CD4-positive, alpha-beta T cell treated with Interleukin-4 for 1 hour (primary cell): ENCODE data around the gene CYLD.

ENCODE experiments used
- DNase-seq, 2 donors: peaks; one replicate each; pipeline ENCODE4 v3.0.0-alpha.2; 2020 to 2022

CYLD gene

DNA sequence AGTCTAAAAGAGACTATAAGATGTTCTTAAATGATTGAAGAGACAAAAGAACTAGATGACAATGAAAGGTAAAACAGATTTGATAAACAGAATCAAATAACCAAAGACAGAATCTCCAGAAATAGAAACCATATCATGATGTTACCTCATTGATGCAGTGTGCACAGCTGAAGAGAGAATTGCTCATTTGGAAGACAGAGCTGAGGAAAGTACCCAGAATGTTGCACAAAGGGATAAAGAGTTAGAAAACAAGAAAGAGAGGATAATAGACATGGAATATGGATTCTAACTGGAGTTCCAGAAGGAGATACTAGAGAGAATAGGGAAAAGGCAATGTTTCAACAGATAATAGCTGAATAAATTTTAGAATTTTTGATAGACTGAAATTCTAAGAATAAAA, 47.9 kb downstream of the CYLD start:
- DNase-seq = no peak

DNA sequence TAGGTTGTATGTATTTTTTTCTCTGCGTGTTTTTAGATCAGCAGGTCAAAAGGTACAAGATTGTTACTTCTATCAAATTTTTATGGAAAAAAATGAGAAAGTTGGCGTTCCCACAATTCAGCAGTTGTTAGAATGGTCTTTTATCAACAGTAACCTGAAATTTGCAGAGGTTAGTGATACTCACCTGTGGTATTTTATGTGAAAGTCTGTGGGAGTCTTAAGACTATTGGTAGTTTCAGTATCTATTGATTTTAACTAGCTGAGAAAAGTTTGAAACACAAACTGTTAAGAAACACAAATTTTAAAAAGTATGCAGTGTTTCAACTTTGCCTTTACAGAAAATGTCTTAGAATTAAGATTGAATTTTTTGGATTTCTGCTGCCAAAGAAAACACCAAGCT, 49.6 kb downstream of the CYLD start:
- DNase-seq = no peak

DNA sequence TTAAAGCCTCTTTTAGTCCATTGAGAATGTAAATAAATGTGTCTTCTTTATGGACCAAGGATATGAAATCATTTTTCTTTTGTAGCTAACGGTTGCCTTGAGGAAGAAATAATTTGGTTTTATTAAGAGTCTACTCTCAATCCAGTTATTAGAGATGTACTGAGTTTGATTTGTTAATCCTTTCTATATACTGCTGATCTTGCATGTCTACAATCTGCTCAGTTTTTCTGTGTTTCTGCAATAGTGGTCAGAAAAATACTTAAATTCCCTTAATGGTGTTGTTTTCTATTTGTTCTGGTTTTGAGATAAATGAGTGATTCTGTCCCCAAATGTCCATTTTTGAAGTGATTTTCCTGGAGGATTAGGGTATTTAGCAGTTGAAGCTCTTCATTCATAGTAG, 54.9 kb downstream of the CYLD start:
- no peak for DNase-seq

DNA sequence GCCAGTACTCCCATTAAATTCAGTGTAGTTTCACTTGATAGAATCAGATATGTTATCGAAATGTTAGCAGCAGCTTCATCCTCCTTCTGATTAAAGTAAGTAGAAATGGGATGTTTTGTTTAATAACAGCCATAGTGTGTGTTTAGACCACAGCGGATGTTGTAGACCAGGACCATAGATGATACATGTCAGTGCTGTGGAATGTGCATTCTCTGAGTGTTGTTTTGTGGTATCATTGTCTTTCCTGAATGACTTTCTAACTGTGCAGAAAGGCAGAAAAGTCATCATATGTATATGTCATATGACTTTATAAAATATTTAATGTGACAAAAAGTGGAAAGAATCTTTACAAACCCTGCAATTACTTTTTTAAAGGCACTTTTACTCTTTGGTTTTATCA, 55.6 kb downstream of the CYLD start:
- no peak for DNase-seq

DNA sequence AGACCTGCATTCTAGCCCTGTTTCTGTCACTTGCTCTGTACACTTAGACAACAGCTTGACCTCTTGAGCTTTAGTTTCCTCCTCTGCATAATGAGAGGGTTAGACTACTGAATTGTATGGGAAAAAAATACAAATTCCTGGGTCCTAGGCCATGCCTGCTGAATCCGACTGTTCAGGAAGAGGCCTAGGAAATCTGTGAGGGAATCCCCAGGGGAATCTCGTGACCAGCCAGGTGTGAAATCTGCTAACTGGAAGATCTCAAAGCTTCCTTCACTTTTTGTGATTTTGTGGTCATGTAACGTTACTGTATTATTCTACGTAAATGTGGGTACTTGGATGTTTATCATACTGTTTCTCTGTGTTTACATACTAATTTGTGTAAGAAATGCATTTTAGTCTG, 58.2 kb downstream of the CYLD start:
- DNase-seq = no peak

DNA sequence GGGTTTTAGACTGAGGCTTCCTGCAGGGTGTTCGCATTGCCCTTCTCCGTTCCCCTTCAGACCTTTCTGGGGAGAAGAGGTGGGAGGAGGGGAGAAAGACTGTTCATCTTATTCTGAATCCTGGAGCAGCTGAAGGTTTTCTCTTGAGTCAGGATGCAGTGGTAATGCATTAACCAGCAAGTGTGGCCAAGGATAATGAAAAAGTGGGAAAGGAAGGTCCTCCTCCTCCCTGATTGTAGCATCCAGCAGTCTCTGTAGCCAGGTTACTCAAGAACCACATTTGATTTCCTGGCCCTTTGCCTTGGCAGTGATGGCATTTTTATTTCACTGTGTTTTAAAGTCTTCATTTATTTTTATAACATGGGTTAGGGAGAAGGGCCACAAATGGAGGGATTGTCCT, 59.1 kb downstream of the CYLD start:
- no peak for DNase-seq

DNA sequence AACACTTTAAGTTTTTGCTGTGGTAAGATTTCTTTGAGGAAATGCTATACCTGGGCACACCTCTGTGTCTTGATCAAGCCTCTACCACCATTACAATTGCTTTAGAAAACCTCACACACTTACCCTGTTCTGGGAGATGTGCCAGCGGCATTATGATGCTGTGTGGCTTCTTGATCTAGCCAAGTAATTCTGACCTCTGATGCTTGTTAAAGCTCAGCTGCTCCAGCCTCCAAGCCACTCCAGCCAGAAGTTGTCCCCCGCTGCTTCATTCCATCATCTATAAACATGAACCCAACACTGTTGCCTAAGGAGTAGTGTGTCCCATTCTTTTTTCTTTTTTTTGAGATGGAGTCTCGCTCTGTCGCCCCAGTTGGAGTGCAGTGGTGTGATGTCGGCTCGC, 60.1 kb downstream of the CYLD start:
- no peak for DNase-seq

DNA sequence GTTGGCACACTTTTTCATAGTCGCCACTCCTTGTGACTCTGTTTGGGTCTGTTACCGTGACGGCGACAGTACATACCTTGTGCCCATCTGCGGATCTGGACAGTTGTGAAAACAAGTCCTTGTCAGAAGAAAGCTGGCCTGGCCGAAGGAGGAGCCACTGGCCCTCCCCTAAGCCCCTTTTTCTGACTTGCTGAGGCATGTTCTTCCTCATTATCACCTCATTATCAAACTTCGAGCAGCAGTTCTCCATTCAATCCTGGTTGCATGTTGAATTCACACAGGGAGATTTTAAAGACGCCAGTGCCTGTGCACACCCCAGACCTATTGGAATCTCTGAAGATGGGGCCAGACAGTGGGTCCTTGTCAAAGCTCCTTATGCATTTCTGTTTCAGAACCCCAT, 61.1 kb downstream of the CYLD start:
- no peak for DNase-seq

DNA sequence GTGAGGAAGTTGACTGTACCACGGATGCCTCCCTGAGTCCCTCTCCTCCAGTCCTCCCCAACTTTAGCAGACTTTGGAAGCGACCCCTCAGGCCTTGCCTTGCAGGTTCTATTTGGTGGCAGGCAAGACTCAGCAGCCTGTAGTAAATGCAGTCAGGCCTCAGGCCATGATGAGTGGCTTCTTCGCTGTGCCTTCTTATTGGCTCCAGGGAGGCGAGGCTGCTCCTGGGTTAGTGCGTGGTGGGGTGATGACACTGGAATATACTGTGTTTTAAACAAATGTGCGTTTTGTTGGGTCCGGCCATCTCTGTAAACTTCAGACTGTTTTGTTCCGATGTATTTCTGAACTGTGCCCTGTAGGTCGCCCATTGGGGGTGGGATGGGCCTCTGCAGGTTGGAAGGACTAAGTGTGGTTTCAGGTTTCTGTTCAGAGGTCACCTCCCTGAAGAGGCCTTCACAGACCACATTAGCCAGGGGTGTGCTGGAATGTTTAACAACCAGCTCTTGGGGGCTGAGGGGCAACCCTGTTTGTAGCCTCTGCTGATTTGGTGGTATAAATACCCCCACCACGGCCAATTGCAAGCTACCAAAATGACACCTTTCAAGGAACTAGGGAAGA, 62.5 kb downstream of the CYLD start:
- no peak for DNase-seq

DNA sequence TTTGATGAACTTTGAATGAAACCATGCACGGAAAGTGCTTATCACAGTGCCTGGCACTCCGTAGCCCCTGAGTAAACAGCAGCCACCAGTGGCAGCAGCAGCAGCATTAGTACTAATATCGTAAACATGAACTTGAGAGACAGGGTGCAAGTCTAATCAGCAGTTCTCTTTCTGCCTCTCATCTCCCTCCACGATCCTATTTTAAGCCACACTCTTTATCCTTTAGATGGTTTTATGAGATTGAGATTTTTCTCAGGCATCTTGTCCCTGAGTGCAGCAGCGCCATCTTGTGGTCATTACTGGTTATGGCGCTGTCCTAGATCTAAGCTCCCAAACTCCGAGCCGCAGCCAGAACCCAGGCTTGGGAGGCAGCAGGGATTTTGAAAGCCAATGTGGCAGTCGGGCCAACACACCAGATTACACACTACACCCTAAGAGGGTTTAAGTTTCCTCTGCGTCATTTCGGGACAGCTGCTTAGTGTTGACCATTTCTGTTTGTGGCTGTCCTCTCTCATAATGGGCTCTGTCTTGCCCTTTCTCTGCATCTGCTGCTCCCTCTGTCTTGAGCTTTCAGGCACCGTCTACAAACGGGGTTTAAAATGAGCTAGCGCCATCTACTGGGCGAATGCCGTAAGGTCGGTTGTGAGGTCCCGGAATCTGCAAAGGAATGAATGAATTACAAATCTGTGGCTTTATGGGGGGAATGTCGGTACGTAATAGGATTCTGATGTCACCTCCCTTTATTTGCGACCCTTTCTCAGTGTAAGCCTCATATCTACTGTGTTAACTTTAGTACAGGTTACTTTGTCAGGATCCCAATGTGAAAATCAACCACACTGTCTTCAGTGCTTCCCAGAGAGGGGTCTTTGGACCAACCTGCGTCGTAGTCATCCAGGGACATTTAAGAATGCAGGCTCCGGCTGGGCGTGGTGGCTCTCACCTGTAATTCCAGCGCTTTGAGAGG, 64.5 kb downstream of the CYLD start:
- DNase-seq = peak; percentile 88 to 91

DNA sequence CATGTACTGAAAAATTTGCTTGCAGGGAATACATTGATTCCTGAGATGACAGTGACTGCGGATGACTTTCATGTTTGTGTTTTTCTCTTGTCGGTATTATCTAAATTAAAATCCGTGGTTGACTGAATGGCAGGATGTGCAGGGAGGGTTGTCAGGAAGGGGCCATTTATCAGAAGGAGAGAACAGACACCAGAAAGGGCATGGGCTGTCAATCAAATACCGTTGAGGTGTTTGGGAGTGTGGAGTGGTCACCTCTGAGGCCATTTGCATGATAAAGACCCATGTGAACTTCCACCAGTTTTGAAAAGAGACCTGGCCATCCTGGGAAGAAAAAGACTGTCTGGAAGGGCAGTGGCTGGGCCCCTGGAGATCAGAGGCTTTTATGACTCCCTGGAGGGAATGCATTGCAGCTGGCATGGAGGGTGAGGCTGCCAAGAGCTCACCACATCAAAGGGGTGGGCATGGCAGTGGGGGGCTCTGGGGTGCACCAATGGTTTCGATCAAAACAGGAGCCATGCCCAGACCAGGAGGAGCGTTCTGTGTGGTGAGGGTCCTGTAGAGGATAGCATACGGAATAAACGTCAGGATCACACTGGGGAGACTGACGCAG, 67.1 kb downstream of the CYLD start:
- DNase-seq = no peak

DNA sequence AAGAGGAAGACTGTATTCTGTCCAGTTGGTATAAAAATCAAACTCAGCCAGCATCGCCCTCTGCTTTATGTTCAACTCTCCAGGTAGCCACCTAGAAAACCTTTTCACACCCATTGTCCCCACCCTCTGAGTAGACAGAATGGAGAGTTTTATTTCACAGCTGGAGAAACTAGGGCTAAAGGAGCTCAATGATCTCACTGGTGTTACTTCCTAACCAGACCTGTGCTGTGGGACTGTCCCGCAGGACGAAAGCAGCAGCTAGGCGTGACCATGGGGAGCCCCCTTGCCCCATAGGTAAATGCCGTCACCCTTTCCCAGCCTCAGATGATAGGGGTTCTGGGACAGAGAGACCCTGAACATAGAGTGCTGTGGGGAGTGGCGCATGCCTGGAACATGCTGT, 67.7 kb downstream of the CYLD start:
- DNase-seq = no peak

DNA sequence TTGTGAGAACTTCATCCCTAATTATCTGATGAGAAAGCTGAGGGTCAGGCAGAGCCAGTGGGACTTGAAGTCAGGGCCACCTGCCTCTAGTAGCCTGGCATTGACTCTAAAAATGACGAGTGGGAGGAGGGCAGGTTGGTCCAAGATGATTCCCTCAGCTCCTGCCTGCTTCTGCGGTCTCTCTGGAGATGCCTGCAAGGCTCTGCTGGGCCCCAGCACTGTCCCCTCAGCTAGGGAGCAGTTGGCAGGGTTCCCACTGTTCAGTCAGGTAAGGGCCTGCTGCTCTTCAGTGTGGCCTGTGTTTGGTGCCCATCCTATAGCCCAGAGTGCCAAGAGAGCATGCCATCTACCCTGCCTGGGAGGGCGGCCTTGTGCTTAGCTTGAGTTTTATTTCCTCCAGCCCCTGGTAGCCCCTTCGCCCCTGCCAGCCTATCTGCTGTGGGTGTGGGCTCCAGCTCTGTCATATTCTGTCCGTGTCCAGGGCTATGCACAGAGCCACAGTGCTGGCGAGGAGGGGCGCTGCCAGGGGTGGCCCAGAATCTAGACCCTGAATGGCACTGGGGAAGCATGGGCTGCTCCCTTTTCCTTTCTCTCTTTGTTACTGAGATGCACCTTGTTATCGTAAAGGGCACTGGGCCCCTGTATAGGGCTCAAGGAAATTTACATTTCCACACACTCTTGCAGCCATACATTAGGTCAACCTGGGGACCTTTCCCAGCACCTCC, 68.5 kb downstream of the CYLD start:
- no peak for DNase-seq

DNA sequence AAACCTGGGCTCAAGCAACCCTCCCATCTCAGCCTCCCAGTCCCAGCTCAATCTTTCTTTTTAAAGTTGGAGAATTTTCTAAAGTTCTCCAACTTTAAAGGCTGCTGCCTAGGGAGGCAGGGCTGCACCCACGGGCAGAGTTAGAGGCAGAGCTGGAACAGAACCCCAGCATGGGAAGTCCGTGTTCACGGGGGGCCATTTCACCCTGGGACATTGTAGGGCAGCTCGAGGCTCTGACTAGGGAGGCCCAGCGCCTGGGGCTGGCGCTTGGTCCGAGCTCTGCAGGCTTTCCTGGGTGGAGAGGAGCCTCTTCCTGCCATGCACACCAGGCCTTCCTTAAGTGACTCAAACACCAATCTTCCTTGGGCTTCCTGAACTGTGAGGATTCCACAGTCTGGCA, 70.2 kb downstream of the CYLD start:
- no peak for DNase-seq

DNA sequence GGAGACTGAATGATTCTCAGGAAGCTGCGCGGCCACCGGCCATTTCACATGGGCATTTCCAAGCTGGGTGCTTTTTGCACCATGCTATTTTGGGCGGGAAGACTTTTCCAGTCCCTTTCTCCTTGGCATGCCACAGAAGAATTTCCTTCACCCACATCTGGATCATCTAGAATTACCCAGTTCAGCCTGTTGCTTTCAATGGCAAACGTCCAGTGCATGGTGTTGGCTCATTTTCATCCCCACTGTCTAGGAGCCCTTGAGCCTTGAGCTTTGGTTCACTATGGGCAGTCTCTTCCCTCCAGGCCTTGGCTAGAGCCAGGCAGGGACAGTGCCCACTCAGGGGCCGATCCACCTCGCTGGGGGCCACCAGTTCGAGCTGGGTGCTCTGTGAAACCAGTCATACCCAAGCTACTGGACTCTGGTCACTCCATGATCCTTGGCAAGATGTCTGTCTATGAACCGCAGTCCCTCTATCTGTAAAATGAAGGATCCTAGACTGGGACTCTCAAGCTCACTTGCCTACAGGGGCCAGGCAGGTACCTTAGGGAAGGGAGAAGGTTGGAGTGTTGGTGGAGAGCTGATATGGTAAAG, 71.1 kb downstream of the CYLD start:
- DNase-seq = no peak

DNA sequence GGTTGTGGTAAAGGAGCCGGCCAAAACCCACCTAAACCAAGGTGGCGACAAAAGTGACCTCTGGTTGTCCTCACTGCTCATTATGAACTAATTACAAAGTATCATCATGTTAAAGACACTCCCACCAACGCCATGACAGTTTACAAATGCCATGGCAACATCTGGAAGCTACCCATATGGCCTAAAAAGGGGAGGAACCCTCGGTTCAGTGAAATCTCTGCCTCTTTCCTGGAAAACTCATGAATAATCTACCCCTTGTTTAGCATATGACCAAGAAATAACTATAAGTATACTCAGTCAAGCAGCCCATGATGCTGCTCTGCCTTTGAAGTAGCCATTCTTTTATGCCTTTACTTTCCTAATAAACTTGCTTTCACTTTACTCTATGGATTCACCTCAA, 72.2 kb downstream of the CYLD start:
- DNase-seq = no peak

DNA sequence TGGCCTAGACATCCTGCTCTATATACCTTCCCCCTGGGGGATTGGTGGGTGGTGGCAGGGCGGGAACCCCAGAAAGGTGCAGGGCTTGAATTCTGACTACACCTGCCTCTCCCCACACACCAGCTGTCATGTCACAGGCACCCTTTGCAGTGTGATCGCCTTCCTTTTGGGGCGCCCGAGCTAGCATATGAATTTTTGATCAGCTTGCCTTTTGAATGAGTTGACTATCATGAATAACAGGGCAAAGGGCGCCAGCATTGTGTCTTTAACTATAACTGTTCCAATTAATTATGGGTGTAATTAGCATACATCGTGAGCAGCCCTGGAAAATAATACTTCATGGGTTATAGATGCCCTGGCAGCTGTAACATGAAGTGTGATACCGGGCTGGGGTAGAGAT, 72.7 kb downstream of the CYLD start:
- DNase-seq = no peak

DNA sequence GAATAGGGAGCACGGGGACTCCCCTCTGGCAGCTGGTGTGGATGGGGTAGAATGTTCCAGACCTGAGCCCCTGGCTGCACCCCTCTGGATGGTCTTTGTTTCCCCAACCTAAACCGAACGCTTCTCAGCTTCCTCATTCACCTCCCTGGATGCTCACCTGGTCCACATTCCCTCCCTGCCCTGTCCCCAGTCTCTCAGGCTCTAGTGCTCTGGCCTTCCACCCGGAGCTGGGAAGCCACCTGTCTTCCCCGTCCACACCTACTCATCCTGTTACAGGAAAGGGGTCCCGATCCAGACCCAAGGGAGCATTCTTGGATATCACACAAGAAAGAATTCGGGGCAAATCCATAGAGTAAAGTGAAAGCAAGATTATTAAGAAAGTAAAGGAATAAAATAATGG, 73.5 kb downstream of the CYLD start:
- no peak for DNase-seq

DNA sequence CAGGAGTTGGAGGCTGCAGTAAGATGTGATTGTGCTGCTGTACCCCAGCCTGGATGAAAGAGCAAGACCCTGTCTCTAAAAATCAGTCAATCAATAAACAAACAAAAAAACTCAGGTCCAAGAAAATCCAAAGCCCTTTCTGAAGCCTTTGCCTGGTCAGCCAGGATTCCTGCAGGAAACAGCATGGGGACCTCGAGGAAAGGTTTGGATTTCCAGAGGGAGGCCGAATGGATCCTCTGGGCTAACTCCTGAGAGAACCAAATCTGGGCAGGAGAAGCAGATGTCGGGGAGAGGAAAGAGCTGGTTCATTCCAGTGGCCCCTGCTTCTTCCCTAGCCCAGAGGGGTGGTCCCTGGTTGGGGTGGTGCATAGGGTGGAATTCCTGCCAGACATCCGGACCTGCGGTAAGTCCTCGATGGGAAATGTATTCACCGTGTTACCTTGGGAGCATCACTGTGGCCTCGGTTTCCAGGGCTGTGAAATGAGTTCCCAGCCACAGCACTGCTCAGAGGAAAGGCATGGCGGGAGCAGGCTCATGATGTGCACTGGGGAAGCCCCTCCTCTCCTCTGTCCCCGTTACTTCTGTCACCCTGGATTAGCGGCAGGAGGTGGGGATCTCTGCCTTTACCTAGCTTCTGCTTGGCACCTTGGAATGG, 75.1 kb downstream of the CYLD start:
- DNase-seq = no peak

DNA sequence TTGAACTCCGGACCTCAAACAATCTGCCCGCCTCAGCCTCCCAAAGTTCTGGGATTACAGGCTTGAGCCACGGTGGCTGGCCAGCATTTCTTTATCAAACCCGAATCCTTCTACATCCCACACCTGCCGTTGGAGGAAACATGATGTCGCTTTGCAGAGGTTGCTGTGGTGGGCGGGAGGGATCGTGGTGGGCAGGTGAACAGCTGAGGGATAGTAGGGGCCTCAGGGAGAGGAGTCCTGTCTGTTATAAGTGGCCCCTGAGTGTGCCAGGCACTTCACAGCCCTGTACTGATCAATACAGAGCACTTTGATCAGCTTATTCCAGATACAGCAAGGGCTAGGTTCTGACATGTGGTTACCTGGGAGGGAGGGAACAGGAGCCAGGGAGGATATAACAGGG, 76.5 kb downstream of the CYLD start:
- no peak for DNase-seq

DNA sequence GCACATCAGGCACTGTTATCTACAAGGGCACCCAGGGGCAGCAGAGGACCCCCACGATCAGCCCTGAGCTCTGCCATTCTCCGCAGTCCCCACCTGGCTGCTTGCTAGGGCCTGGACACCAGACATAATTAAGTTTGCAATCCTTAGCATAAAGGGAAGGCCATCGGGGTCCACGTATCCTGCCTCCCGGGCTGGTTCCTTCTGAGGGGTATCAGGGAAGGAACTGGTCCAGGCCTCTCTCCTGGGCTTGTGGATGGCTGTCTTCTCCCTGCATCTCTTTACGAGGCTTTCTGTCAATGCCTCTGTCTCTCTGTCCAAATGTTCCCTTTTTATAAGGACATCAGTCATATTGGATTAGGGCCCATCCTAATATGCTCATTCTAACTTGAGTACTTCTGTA, 77.8 kb downstream of the CYLD start:
- DNase-seq = no peak

DNA sequence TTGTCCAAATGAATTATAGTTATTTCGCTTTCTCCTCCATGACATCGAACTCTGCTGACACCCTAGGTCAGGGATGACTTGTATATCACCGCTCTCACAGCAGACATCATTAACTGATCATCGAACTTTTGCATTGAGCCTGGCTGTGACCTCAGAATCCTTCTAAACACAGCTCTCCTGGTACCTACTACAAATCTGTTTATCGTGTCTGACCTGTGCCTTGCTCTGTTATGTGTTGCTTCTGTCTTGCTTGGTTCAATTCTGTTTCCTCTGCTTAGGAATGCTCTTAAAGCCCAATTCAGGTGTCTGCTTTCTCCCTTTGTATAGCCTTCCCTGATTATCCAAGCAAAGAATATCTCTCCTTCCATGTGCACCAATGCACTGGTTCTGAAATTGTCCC, 78.3 kb downstream of the CYLD start:
- DNase-seq = no peak

DNA sequence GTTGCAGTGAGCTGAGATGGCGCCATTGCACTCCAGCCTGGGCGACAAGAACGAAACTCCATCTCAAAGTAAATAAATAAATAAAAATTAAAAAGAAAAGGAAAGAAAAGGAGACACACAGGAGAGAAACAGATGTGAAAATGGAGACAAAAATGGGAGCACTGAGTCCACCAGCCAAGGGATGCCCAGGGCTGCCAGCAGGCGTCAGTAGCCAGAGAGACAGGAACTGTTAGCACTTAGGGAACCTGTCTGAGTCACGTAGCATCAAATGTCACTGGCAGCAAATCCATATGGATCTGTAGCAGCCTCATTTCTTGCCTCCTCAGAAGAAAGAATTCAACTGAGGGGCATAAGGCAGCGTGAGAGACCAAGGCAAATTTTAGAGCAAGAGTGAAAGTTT, 79.7 kb downstream of the CYLD start:
- no peak for DNase-seq
